GM21447 (cell line): ENCODE data around the gene AKR7A3.
"Not testable (repeated sequence)": the region's sequence is repeated elsewhere in the genome, so short reads cannot be mapped to it uniquely, and the experiment has no call there.

Experiments used
- ATAC-seq: cut with Tn5 transposase; IDR thresholded peaks from one replicate; pipeline ENCODE4 v1.9.1; 2021; ENCODE audit not compliant: unreplicated experiment

Gene AKR7A3

DNA sequence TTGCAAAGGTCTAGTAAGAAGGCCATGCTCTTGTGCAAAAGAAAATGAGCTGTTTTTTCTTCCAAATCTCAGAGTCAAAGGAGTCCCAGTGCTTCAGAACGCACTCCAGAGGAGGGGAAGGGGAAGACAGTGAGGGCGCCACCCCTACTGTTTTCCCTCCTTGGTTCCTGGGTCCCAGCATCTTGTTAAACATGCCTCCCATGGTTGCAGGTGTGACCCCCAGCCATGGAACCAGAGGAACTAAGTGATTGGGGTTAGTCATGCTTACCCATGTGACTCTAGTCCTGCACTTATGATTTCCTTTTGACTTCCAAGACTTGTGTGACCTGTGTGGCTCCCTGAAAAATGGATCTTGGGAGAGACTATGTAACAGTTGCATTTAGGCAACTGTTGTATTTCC, 6.1 kb upstream of the AKR7A3 start:
- ATAC-seq: no peak

DNA sequence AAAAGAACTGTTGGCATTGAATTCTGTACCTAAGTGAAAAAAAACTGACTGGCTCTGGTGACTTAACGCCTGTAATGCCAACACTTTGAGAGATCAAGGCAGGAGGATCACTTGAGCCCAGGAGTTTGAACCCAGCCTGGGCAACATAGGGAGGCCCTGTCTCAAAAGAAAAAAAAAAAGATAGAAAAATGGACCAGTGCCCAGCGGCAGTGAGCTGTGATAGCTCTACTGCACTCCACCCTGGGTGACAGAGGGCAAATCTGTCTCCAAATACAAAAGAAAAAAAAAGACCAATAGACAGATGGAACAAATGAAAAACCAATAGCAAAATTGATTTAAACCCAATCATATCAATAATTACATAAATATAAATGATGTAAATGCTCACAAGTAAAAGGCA, 674 bp upstream of the AKR7A3 start:
- no peak for ATAC-seq

DNA sequence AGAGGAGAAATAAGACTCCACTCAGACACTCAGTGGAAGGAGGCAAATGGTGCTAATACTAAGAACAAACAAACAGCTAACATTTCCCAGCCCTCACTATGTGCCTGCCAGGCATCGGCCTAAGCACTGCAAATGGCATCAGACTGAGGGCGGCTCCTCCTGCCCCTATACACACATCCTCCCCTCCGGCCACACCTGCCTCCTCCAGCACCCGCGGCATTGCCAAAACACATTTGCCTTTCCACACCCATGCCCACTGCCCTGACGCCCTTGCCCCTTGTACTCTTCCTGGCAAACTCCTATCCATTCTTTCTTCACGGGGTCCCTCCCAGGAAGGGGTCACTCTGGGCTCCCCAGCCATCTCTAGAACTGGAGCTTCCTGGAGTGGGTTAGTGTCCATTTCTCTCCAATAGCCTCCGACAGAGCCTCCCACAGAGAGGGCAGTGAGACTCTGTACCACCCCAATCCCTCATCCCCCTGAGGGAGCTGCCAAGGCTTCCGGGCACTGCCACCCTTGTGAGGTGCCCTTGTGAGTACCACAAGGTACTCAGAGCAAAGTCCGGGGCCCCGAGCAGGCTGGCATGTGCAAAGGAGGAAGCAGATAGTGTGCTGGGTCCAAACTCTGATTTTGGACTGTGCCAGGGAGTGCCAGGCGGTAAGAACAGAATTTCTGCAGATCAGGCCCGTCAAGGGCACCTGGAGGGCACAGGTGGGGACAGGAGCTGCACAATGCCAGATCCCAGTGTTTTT, 959 bp downstream of the AKR7A3 start:
- ATAC-seq: no peak

DNA sequence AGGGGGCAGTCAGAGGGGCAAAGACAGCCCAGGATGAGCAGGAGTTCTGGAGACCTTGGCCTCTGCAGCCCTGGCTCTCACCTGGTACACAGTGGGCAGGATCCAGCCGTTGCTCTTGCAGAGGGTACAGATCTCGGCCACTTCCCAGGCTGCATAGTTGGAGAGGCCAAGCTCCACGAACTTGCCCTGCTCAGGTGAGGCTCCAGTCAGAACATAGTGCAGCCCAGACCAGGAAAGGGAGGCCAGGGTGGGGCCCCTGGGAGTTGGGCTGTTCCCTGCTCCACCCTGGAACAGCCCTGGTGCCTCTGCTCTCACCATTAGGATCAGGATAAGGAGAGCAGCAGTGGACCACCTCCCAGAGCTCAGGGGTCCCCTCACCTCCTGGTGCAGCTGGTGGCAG, 2.8 kb downstream of the AKR7A3 start:
- ATAC-seq: not testable (repeated sequence)

DNA sequence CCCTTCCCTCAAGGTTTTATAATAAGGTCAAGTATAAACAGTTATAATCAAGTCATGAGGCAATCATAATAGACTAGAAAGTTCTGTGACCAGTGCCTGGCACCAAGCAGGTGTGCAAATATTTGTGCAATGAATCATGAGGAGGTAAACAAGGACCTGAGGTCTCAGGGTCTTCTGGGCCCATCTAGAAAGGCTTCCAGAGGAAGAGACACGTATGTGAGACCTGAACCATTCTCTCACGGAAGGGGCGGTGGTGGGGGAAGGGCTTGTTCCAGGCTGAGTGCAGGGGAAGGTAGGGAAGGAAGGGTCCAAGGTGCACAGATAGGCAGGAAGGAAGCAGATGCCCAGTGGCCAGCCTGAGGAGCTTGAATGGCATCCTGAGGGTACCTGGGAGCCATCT, 3.2 kb downstream of the AKR7A3 start:
- ATAC-seq: not testable (repeated sequence)

DNA sequence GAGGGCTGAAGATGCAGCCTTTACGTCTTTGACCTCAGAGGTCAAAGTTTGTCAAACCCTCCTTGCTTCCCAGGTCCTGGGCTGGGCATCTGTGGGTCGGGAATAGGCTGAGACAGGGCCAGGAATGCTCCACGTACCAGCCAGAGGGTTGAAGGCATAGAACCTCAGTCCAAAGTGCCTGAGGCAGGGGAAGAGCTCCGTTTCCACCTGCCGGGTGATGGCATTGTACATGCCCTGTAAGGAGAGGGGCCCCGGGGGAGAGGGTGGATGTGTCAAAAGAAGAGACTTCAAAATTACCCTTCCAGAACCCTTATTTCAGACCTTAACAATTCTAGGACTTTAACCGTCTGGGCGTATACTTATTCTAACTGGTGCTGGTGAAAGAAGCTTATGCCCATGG, 3.7 kb downstream of the AKR7A3 start:
- ATAC-seq: no peak

DNA sequence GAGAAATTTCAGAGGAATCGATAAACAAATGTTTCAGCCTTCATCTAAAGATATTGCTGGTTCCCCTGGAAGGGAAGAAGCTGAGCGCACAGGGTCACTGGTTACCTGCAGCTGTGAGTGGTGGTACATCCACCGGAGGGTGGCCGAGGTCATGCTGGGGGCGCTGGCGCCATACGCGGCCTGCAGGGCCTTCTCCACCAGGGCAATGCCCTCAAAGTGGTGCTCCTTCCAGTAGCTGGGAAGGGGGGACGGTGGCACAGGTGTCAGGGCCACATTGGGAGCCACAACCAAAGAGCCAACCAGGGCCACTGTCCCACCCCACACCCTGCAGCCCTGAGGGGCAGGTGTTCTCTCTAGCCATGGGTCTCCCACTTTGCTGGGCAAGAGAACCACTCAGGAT, 4.7 kb downstream of the AKR7A3 start:
- no peak for ATAC-seq

DNA sequence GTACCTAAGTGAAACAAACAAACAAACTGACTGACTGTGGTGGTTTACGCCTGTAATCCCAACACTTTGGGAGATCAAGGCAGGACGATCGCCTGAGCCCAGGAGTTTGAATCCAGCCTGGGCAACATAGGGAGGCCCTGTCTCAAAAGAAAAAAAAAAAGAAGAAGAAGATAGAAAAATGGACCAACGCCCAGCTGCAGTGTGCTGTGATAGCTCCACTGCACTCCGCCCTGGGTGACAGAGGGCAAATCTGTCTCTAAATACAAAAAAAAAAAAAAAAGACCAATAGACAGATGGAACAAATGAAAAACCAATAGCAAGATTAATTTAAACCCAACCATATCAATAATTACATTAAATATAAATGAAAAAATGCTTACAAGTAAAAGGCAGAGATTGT, 13.9 kb downstream of the AKR7A3 start:
- no peak for ATAC-seq

DNA sequence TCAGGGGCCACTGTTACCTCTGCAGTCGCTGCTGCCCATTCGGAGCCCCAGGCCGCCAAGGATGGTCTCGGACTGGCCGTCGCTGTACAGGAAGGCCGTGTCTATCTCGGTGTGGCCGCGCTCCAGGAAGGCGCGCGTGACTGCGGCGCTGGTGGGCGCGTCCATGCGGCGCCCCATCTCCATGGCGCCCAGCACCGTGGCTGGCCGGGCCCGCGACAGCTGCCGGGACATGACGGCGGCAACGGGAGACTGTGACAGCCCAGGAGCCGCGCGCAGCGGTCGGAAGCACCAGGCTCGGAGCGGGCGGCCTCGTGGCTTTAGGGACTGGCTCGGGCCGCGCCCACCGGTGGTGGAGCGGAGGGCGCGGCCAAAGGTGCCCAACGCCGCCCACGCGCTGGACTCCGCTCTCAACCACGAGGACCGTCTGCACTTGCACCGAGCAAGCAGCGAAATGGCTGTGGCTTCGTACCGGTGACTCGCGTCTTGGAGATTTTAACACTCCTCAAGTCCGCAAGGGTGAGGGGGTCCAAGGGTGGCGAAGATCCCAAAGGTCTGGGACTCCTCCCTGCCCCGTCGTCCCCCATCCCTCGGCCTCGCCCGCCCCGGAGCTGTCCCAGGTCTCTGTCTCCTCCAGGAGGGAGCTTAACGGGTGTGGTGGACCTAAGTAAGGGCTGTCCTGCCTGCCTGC, 14.6 kb downstream of the AKR7A3 start:
- not testable (repeated sequence) for ATAC-seq

DNA sequence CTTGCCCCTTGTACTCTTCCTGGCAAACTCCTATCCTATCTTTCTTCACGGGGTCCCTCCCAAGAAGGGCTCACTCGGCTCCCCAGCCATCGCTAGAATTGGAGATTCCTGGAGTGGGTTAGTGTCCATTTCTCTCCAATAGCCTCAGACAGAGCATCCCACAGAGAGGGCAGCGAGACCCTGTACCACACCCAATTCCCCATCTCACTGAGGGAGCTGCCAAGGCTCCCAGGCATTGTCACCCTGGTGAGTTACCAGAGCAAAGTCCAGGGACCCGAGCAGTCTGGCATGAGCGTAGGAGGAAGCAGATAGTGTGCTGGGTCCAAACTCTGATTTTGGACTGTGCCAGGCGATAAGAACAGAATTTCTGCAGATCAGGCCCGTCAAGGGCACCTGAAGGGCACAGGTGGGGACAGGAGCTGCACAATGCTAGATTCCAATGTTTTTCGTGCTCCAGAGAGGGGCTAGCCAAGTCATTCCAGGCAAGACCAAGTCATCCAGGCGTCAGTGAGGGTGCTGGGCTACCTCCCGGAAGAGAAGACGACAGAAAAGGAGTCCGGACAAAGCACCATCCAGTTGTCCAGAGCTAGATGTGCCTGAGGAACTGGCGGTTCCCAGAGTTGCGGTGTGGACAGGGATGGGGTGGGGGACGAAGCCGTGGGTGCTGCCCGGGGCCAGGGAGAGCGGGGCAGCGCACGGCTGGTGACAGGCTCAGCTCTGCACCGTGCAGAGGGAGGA, 15.3 kb downstream of the AKR7A3 start:
- no peak for ATAC-seq

DNA sequence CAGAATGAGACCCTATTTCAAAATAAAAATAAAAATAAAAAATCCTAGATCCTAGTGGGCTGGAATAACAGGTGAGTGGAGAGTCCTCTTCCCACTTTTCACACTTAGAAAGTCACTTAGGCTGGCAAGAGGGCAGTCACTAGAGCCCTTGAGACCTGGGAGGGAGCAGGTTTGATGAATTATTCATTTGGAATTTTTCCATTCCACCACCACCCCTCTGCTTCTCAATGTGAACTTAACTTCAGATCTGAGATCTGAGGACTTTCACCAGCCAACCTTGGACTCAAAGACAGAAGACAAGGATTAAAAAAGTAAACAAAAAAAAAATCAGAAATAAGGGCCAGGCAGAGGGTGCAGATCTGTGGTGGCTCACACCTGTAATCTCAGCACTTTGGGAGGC, 16.5 kb downstream of the AKR7A3 start:
- ATAC-seq: no peak

DNA sequence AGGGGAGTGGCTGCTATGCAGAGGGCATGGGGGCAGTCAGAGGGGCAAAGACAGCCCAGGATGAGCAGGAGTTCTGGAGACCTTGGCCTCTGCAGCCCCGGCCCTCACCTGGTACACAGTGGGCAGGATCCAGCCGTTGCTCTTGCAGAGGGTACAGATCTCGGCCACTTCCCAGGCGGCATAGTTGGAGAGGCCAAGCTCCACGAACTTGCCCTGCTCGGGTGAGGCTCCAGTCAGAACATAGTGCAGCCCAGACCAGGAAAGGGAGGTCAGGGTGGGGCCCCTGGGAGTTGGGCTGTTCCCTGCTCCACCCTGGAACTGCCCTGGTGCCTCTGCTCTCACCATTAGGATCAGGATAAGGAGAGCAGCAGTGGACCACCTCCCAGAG, 18.2 kb downstream of the AKR7A3 start:
- not testable (repeated sequence) for ATAC-seq

DNA sequence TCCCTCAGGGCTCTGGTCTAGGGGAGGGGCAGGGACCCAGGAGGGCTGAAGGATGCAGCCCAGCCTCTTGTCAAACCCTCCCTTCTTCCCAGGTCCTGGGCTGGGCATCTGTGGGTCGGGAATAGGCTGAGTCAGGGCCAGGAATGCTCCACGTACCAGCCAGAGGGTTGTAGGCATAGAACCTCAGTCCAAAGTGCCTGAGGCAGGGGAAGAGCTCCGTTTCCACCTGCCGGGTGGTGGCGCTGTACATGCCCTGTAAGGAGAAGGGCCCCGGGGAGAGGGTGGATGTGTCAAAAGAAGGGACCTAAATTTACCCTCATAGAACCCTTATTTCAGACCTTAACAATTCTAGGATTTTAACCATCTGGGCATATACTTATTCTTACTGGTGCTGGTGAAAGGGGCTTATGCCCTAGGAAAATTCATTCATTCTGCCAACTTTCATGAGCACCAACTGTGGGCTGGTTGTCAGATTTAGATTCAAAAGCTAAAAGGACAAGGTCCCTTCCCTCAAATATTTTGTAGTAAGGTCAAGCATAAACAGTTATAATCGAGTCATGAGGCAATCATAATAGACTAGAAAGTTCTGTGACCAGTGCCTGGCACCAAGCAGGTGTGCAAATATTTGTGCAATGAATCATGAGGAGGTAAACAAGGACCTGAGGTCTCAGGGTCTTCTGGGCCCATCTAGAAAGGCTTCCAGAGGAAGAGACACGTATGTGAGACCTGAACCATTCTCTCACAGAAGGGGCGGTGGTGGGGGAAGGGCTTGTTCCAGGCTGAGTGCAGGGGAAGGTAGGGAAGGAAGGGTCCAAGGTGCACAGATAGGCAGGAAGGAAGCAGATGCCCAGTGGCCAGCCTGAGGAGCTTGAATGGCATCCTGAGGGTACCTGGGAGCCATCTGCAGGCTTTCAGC, 18.9 kb downstream of the AKR7A3 start:
- not testable (repeated sequence) for ATAC-seq

DNA sequence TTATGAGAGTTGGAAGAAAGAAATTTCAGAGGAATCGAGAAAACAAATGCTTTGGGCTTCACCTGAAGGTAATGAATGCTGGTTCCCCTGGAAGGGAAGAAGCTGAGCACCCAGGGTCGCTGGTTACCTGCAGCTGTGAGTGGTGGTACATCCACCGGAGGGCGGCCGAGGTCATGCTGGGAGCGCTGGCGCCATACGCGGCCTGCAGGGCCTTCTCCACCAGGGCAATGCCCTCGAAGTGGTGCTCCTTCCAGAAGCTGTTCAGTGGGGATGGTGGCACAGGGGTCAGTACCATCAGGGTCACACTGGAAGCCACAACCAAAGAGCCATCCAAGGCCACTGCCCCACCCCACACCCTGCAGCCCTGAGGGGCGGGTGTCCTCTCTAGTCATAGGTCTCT, 20.1 kb downstream of the AKR7A3 start:
- no peak for ATAC-seq

DNA sequence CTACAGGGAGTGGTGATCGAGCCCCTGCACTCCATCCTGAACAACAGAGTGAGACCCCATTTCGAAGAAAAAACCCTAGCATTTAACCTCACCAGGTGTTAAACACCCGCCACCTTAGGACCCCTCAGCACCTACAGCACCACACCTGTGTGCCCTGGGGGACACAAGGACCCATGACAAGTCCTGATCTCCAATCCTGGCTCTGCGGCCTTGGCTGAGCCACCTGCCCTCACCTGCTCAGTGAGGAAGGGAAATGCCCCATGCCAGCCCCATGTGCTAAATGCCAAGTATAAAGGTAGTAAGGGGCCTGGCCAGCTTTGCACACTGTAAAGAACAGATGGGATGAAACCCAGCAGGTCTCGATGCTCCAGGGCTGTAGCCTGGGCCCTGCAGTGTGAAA, 25.8 kb downstream of the AKR7A3 start:
- ATAC-seq: no peak

DNA sequence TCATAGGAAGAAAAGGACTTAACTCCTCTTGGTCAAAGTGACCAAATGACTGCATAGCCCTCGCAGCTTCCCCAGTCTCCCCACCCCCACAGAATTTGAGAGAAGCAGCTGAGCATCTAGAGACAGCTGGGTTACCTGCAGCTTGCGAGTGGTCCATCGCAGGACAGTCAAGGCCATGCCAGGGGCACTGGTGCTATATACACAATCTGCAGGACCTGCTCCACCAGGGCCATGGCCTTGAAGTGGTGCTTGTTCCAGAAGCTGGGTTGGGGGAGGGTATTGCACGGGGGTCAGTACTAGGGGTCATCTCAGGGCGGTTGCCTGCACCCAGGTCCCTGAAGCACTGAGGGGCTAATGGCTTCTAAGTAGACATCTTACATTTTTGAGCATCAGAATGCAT, 26.5 kb downstream of the AKR7A3 start:
- no peak for ATAC-seq

DNA sequence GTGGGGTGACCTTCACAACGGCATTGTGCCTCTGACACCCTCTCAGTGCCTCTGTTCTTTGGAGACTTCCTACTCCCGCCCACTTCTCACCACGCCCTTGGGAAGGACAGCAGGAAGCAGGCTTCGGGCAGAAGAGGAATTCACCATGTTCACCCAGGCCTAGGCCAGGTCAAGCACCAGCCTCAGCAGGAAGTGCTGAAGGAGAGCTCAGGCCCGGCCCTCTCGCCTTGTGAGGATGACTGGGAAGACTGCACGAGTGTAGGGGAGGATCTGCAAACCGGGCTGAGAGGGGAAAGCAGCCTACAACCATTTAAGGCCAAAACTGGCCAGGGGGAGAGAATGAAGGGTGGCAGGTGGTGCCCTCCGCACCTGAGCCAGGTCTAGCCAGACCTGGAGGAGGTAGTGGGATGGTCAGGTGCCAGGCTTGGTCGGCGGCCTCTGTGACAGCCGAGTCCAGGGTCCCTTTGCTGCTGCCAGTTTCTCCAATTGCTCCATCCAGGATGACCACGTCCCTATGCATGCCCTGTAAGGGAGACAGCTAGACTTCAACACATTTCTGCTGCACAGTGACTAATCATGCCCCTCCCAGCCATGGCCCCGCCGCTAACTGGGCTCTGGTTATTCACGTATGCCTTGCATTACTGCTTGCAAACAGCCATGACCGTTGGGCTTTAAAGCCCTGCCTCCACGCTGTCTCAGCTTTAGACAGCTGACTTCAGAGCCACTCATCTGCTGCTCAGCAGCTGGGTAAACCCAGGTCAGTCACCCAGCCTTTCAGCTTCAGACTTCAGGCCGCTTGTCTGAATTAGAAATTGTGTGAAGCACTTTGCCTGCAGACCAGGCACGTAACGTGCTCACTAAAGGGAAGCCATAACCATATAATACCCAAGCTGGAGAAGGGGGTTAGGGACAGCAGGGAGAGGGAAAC, 28.1 kb downstream of the AKR7A3 start:
- ATAC-seq: no peak

DNA sequence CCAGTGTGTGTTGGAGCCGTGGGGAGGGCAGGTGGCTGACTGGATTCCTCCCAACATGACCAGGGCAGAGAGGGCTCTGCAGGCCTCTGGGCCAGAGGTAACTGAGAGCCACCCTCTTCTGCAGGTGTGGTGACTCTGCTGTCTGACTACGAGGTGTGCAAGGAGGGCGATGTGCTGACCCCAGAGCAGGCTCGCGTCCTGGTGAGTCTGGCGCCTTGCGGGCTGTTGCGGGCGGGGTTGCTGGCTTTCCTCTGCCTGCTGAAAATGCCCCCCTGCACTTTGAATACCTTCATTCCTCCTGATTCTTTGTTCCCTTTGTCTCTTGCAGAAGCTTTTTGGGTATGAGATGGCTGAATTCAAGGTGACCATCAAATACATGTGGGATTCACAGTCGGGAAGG, 30.2 kb downstream of the AKR7A3 start:
- no peak for ATAC-seq

DNA sequence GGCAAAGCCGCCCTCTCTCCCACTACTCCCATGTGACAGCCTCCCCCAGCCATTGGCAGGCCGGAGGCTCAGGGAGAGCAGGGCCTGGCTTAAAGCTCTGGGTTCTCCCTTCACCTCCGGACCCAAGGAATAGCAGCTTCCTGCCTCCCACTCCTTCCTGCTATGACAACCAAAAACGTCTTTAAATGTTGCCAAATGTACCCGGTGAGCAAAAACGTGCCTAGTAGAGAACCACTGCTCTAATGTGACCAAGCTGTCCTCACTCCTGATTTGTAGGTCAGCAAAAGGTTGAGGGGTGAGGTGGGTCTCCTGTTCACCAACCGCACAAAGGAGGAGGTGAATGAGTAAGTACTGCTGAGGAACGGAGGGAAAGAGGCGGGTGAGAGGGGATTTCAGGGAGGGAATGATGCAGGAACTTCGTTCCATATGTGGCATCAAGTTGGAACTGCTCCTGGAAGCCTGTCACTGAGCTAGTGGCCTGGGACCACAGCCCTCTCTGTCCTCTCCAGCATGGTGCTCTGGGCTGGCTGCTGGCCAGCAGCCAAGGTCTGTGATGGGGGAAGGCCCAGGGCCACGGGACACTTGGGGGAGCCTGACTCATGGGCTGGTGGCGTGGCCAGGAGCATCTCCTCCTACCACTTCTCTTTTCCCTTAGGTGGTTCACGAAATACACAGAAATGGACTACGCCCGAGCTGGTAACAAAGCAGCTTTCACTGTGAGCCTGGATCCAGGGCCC, 31.2 kb downstream of the AKR7A3 start:
- ATAC-seq: no peak
